ENCODE results near the gene EAPP.
"Not testable (repeated sequence)": the region's sequence is repeated elsewhere in the genome, so short reads cannot be mapped to it uniquely, and the experiment has no call there.

Gene EAPP
- 7.1 to 25.6 (median 16.9) reads per million in 18 experiments for total RNA-seq

- DNase-seq: peak; percentile 97 to 98
Observed at GRCh38 chr14:34539407-34540180, at the start of gene EAPP. EAPP (minus strand) TSS chr14:34539701; CDS start chr14:34539628, 73 bp downstream.

GRCh38 chr14:34583525-34583924 lies 44.0 kb upstream of the EAPP start:
- no peak for DNase-seq

GRCh38 chr14:34582117-34582680 lies 42.7 kb upstream of the EAPP start:
- DNase-seq: no peak

GRCh38 chr14:34580381-34580780 lies 40.9 kb upstream of the EAPP start:
- DNase-seq: no peak

- DNase-seq: no peak
Observed at GRCh38 chr14:34571771-34572170, 32.3 kb upstream of the EAPP start.

- no peak for DNase-seq
Observed at GRCh38 chr14:34569750-34570149, 30.2 kb upstream of the EAPP start.

- DNase-seq: no peak
Observed at GRCh38 chr14:34568803-34569202, 29.3 kb upstream of the EAPP start.

- no peak for DNase-seq
Observed at GRCh38 chr14:34562776-34563150, 23.3 kb upstream of the EAPP start.

GRCh38 chr14:34562037-34562775 lies 22.7 kb upstream of the EAPP start:
- not testable (repeated sequence) for DNase-seq

GRCh38 chr14:34556498-34556829 lies 17.0 kb upstream of the EAPP start:
- not testable (repeated sequence) for DNase-seq

- not testable (repeated sequence) for DNase-seq
Observed at GRCh38 chr14:34555583-34556497, 16.3 kb upstream of the EAPP start.

GRCh38 chr14:34554540-34555250 lies 15.2 kb upstream of the EAPP start:
- peak; percentile 7 to 18 for DNase-seq

GRCh38 chr14:34549276-34549966 lies 9.9 kb upstream of the EAPP start:
- DNase-seq: not testable (repeated sequence)

- no peak for DNase-seq
Observed at GRCh38 chr14:34548472-34548981, 9.0 kb upstream of the EAPP start.

GRCh38 chr14:34547136-34547520 lies 7.6 kb upstream of the EAPP start:
- DNase-seq: not testable (repeated sequence)

- not testable (repeated sequence) for DNase-seq
Observed at GRCh38 chr14:34546272-34547135, 7.0 kb upstream of the EAPP start.

GRCh38 chr14:34540181-34541059 lies 919 bp upstream of the EAPP start:
- DNase-seq: not testable (repeated sequence)

GRCh38 chr14:34538871-34539406 lies 562 bp downstream of the EAPP start:
- no peak for DNase-seq

GRCh38 chr14:34538096-34538495 lies 1.4 kb downstream of the EAPP start:
- DNase-seq: not testable (repeated sequence)
